ENCODE measurements around the gene SMIM20.

Gene SMIM20

GRCh38 chr4:25925486-25926201, 11.6 kb downstream of the SMIM20 start:
- in situ Hi-C loops (cut with MboI; ENCODE audit: low sequenced_read_pairs), result no loop called here

GRCh38 chr4:25926462-25926861, 12.4 kb downstream of the SMIM20 start:
- in situ Hi-C loops (cut with MboI; ENCODE audit: low sequenced_read_pairs), result no loop called here

- in situ Hi-C loops (cut with MboI; ENCODE audit: low sequenced_read_pairs), result no loop called here
Measured at GRCh38 chr4:25927361-25928195, 13.6 kb downstream of the SMIM20 start.

DNA sequence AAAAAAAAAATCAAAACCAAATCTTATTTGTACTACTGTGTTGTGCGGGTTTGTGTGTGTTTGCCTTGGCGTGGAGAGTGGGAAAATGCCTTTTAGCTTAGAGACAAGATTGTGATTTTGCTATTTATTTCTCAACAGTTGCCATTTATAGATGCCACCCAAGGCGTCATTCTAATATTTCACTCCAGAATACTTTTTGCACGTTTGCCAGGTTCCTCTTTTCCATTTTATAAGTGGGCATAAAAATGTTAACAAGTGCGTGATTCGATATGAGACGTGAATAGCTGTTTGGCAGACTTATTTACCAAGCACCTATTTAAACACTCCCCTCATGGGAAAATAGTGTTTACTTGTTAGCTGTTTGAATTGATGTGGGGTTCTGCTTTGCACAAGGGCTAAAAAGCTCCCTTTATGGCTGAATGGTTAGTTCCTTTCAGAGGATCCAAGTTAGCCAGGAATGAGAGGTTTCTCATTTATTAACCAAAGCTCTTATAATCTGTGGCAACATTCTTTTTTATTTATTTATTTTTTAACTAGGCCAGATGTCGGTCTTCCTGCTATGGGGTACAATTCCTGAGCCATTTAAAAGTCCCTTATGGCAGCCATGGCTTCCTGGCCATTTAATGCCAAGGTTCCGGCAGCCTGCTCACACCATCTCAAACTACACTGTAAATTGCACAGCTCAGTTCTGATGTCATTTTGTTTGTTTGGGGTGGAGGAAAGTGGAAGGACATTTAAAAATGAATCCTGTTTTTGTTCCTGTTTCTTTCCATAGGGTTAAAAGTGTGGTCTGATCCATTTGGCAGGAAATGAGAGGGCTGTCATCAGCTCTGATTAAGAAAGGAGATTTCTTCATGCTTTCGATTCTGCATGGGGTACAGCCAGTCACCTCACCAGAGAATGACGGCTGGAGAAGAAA, 14.6 kb downstream of the SMIM20 start:
- in situ Hi-C loops (cut with MboI; ENCODE audit: low sequenced_read_pairs), result no loop called here

- in situ Hi-C loops (cut with MboI; ENCODE audit: low sequenced_read_pairs), result no loop called here
Measured at GRCh38 chr4:25929298-25929686, 15.3 kb downstream of the SMIM20 start.

DNA sequence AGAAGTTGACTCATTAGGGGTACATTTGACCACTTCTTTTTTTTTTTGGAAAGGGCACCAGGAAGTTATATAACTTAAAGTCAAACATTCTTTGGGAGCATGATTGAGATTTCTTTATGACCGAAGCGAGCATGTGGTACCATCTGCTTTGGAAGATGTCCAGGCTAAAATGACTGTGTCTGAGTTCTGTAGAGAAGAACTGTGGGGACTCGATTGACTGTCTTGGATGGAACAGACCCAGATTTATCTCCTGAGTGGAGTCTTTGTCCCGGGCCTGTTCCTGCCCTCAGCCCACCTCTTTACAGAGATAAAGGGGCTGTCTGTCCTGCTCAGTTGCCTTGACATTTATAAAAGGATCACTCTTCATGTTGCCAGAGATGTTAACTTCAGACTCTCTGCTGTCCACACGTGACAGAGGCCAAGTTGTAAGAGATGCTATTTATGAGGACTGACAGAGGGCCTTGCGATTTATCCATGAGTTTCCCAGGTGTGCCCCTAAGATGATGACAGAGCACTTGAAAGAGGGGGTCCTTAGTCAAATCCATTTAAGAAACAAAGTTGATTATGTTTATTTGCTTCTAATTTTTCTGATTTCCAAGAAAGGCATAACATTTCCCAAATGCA, 16.8 kb downstream of the SMIM20 start:
- in situ Hi-C loops (cut with MboI; ENCODE audit: low sequenced_read_pairs), result no loop called here

GRCh38 chr4:25936696-25937095, 22.7 kb downstream of the SMIM20 start:
- in situ Hi-C loops (cut with MboI; ENCODE audit: low sequenced_read_pairs), result no loop called here

- in situ Hi-C loops (cut with MboI; ENCODE audit: low sequenced_read_pairs), result no loop called here
Measured at GRCh38 chr4:25937801-25938200, 23.8 kb downstream of the SMIM20 start.

DNA sequence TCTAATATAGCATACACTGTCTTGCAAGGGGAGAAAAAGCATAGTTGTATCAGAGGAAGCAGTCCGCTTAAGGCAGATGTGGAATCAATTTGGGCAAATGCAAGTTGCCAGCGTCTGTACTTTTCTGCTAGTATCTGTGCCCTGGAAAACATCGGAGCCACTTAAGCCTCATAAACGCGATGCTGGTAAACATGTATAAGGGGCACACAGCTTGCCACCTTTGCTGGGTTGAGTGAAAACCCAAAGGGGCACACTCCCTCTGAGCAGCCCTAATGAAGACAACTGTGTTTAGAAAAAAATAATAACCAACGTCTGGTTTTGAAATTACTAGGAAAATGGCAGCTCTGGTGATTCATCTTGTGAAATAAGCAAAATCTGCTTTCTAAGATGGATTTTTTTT, 24.3 kb downstream of the SMIM20 start:
- in situ Hi-C loops (cut with MboI; ENCODE audit: low sequenced_read_pairs), result no loop called here

DNA sequence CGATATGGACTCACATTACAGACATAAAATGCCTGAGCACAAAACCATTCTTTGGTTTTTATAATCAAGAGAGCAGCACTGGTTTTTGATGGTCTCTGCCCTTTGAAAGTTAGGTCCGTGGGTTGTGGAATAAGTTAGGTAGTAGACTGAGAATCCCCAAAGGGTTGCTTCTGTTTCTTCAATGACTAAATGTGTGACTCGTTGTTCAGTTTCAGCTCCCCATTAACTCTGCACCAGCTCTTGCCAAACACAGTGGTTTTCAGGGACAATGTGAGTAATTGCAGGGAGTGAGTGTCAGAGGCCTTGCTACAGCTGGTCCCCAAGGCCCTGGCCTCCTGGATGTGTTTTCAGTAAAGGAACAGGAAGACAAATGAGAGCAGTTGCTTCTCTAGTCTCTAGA, 24.8 kb downstream of the SMIM20 start:
- in situ Hi-C loops (cut with MboI; ENCODE audit: low sequenced_read_pairs), result no loop called here

DNA sequence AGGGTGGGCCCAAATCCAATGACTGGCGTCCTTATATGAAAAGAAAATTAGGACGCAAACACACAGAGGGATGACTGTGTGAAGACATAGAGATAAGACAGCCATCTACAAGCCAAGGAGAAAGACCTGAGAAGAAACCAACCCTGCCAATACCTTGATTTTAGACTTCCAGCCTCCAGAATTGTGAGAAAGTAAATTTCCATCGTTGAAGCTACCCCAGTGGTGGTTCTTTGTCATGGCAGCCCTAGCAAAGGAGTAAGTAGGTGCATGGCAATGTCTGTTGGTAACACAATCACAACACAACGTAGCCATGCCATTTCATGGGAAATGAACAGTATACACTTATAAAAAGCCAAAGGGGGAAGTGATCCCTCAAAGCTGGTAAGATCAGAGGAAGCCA, 25.3 kb downstream of the SMIM20 start:
- in situ Hi-C loops (cut with MboI; ENCODE audit: low sequenced_read_pairs), result no loop called here

DNA sequence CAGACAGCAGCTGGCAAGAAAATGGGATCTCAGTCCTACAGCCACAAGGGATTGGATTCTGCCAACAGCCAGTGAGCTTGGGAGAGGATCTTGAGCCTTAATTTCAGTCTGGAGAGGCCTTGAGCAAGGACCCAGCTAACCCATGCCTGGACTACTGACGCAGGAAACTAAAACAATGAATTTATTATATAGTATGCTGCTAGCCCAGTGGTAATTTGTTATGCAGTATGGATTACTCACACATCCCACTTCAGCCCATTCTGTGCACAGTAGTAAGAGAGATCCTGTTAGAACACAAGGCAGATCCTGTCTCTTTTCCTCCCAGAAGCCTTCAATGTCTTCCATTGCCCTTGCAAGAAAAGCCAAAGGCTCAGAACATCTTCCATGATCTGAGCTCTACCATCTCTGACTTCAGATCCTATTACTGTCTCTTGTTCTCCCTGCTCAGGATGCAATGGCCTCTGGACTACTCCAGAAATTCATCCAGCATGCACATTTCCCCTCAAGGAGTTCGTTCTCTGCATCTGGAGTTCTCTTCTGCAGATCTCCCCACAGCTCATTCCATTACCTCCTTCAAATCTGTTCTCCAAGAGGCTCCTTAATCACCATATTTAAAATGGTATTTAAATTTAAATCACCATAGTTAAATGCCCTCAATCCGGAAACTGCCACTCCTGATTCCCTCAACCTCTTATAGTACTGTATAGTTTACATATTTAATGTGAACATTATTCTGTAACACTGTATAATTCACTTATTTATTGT, 27.6 kb downstream of the SMIM20 start:
- in situ Hi-C loops (cut with MboI; ENCODE audit: low sequenced_read_pairs), result no loop called here

- in situ Hi-C loops (cut with MboI; ENCODE audit: low sequenced_read_pairs), result no loop called here
Measured at GRCh38 chr4:25943312-25943711, 29.3 kb downstream of the SMIM20 start.

DNA sequence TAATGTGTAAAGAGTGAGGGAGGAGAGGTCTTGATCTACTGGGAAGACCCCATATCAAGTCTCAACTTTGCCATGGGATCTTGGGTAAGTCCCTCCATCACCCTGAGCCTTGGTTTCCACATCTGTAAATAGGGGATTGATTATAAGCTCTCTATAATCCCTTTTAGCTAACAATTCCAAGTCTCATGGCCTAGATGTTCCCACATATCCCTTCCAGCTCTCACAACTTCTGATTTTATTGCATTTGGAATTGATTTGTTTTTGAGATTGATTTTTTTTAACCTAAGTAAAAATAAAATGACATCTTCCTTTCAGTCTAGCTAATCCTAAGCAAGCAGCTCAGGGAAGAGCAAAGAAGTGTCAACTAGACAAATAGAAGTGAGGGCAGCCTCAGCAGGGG, 29.8 kb downstream of the SMIM20 start:
- in situ Hi-C loops (cut with MboI; ENCODE audit: low sequenced_read_pairs), result no loop called here

DNA sequence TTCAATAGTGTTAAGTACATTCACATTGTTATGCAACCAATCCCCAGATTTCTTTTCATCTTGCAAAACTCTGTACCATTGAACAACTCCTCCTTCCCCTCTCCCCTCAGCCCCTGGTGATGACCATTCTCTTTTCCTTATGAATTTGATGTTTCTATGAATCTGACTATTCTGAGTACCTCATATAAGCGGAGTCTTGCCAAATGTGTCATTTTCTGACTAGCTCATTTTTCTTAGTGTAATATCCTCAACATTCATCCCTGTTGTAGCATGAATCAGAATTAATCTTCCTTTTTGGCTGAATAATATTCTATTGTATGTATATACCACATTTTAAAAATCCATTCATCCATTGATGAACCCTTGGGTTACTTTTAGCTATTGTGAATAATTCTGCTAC, 34.0 kb downstream of the SMIM20 start:
- in situ Hi-C loops (cut with MboI; ENCODE audit: low sequenced_read_pairs), result no loop called here

GRCh38 chr4:25949173-25949748, 35.2 kb downstream of the SMIM20 start:
- in situ Hi-C loops (cut with MboI; ENCODE audit: low sequenced_read_pairs), result no loop called here

GRCh38 chr4:25949994-25950393, 36.0 kb downstream of the SMIM20 start:
- in situ Hi-C loops (cut with MboI; ENCODE audit: low sequenced_read_pairs), result no loop called here

DNA sequence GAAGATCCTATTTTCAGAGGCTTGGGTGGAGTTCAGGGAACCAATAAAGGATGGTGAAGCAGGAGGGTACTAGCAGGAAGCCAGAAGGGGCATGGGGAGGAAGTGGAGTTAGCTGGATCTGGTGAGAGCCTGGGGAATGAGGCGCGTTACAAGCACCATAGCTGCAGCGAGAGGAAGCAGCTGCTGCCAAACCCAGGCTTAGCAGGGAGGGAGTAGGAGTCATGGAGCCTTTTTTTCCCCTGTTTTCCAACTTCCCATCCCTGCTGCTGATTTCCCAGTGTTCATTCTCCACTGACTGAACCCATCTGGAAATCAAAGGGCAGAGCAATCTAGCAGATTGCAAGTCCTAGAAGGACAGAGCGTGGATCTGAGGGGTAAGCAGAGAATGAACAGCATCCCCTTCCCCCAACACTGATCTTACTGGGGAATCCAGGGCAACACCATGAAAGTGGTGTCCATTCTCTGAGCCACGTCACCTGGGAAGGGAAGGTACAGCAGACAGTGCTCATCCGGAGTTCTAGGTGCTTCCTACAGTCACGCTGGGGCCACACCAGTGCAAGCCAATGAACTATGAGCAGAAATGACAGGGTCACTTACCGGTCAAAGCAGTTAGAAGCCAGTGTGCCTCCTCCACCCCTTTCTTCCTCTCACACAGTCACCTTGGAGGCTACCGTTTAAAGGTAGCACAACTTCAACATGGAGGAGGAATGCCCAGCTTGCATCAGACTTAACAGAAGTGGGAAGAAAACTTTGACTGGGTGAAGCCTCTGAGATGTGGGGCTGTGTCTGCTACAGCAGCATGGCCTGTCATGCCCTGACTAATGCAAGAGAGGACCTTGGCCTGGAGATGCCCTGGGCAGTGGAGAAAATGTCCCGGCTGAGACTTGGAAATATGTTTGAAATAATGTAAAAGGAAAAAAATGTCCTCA, 36.7 kb downstream of the SMIM20 start:
- in situ Hi-C loops (cut with MboI; ENCODE audit: low sequenced_read_pairs), result no loop called here
